K562 (cell line): Measurements from ENCODE around the gene FLCN. TPM values are rescaled to one million over a fixed set of nuclear protein-coding genes. Genes with fewer than 3 reads are reported as not detected.

Source experiments
- ATAC-seq: fragments of 200-7000 bp; cut with Tn5 transposase; 3 replicates; pipeline ENCODE4 v1.9.1; 2020; ENCODE audit warnings: moderate library complexity
- BruUV-seq: library from RNA; stranded (reverse); fragments of 400-500 nt; replicated peaks from 2 replicates; lab custom pipeline; 2021; lab: Mats Ljungman, UMichigan
- CTCF ChIA-PET: fragments of 300-600 bp; formaldehyde crosslinking; extraction: SDS; loops from one replicate; lab custom pipeline; 2021; ENCODE audit warnings: low intra/inter-chr PET ratio; lab: Yijun Ruan, JAX
- POLR2A ChIA-PET: fragments of 300-600, 350-650 bp; sonication (Branson Sonifier 250); formaldehyde crosslinking; extraction: SDS; loops from one replicate; lab custom pipeline; 2021; ENCODE audit warnings: antibody characterized with exemption, inconsistent platforms; lab: Yijun Ruan, JAX
- DNase-seq, 4 experiments: peaks; one replicate each; pipeline versions ENCODE4 v3.0.0 to v3.0.0-alpha.2; 2011 to 2018; ENCODE audit warnings: low spot score in 3 of 4, mixed read lengths in 3 of 4; ENCODE audit errors: extremely low read depth in 1 of 4
- FAIRE-seq: peaks from 2 replicates; lab custom pipeline; 2011; peaks lifted over from hg19 to GRCh38; lab: Jason Lieb, UNC
- H2AFZ ChIP-seq: 2 replicates; pipeline ENCODE4 v1.6.0; 2011; ENCODE audit warnings: low read depth, low read length, control low read depth, inconsistent platforms
- H3K27ac ChIP-seq: fragments of 200-600 bp; 3 replicates; pipeline ENCODE4 v1.8.0; 2011; ENCODE audit warnings: low read depth, mild to moderate bottlenecking, control low read depth, inconsistent platforms, low read length, moderate library complexity, mixed read lengths; ENCODE audit errors: extremely low read depth
- H3K27me3 ChIP-seq, 2 experiments: fragments of 300-600 bp in 1 of 2; 2 replicates in 1 of 2; 3 replicates in 1 of 2; pipeline versions ENCODE4 v1.6.0 to v1.8.0; 2011; ENCODE audit warnings: inconsistent platforms in 2 of 2, low read length in 2 of 2, mild to moderate bottlenecking in 1 of 2, mixed read lengths in 1 of 2, moderate library complexity in 1 of 2; ENCODE audit not compliant: control insufficient read depth in 2 of 2, insufficient read depth in 2 of 2
- H3K36me3 ChIP-seq: fragments of 300-600 bp; 3 replicates; pipeline ENCODE4 v1.8.0; 2011; ENCODE audit warnings: mild to moderate bottlenecking, low read length, inconsistent platforms; ENCODE audit not compliant: control insufficient read depth, insufficient read depth
- H3K4me1 ChIP-seq, 2 experiments: fragments of 200-600 bp in 1 of 2; replicated peaks in 1 of 2; 2 replicates in 1 of 2; 3 replicates in 1 of 2; pipeline versions ENCODE4 v1.5.1 to v1.8.0; 2011; ENCODE audit warnings: inconsistent platforms in 2 of 2, low read length in 2 of 2, mild to moderate bottlenecking in 1 of 2, mixed read lengths in 1 of 2, moderate library complexity in 1 of 2; ENCODE audit not compliant: control insufficient read depth in 2 of 2, insufficient read depth in 2 of 2
- H3K4me2 ChIP-seq: 2 replicates; pipeline ENCODE4 v1.6.1; 2011; ENCODE audit warnings: low read length, control low read depth, inconsistent platforms, mixed read lengths; ENCODE audit not compliant: insufficient read depth
- H3K4me3 ChIP-seq: fragments of 200-600 bp; sonication (generic), shearing (Covaris generic); 2 replicates; pipeline ENCODE4 v1.5.1; 2016; ENCODE audit warnings: control low read depth, inconsistent platforms
- H3K79me2 ChIP-seq: fragments of 200-600 bp; 3 replicates; pipeline ENCODE4 v1.8.0; 2011; ENCODE audit warnings: low read length, inconsistent platforms; ENCODE audit not compliant: control insufficient read depth, insufficient read depth
- H3K9ac ChIP-seq, 2 experiments: 2 replicates each; pipeline versions ENCODE4 v1.6.0 to v1.6.1; 2011; ENCODE audit warnings: low read depth in 2 of 2, low read length in 2 of 2, control low read depth in 1 of 2, inconsistent platforms in 1 of 2, mild to moderate bottlenecking in 1 of 2, mixed read lengths in 1 of 2; ENCODE audit not compliant: insufficient read depth in 1 of 2
- H3K9me1 ChIP-seq: one replicate; pipeline ENCODE4 v1.6.0; 2011; ENCODE audit warnings: inconsistent platforms, mild to moderate bottlenecking, low read length, moderate library complexity; ENCODE audit not compliant: control insufficient read depth, insufficient read depth
- H3K9me3 ChIP-seq: replicated peaks from 2 replicates; pipeline ENCODE4 v1.5.1; 2011; ENCODE audit warnings: low read depth, low read length, inconsistent platforms; ENCODE audit not compliant: control insufficient read depth, insufficient read depth
- H4K20me1 ChIP-seq: replicated peaks from 2 replicates; pipeline ENCODE4 v1.6.1; 2011; ENCODE audit warnings: low read length, inconsistent platforms, mixed read lengths; ENCODE audit not compliant: control insufficient read depth, insufficient read depth
- EP300 ChIP-seq: IDR thresholded peaks from 2 replicates; pipeline ENCODE4 v1.6.1; 2012; ENCODE audit warnings: low read length, improper control_type of control experiment
- MCM2 ChIP-seq: fragments of 450-650 bp; IDR thresholded peaks from 2 replicates; pipeline ENCODE4 v1.6.1; 2017; ENCODE audit warnings: low read depth, mild to moderate bottlenecking
- ZNF239 ChIP-seq: fragments of 250-450 bp; sonication (Bioruptor Pico); IDR thresholded peaks from 2 replicates; pipeline ENCODE4 v1.4.0; 2020; ENCODE audit warnings: mild to moderate bottlenecking
- WGBS: fragments of 100-300 bp; shearing (Covaris generic); methylation state at CpG from one replicate; pipeline ENCODE4 v1.1.6; 2016; ENCODE audit warnings: low coverage, mixed read lengths; ENCODE audit not compliant: insufficient coverage; ENCODE audit errors: missing lambda C conversion rate; 5-methylcytosine and 5-hydroxymethylcytosine counted together
- in situ Hi-C: fragments of 300-500 bp; cut with MboI; formaldehyde crosslinking; loops from 4 replicates; pipeline ENCODE4 v1.15.0; 2018; ENCODE audit warnings: inconsistent platforms, mixed read lengths
- intact Hi-C: fragments of 100-400 bp; cut with micrococcal nuclease; formaldehyde crosslinking; loops from 2 replicates; pipeline ENCODE4 v1.14.2; 2022
- polyA plus RNA-seq, 8 experiments: library from polyadenylated mRNA; depleted of rRNA in 4 of 8; stranded (reverse) in 5 of 8; unstranded in 3 of 8; fragments of >200 nt; fragmentation: Nextera tagmentation in 2 of 8; fragmentation: Illumina TruSeq in 1 of 8; extraction: Ambion mirVana in 2 of 8; extraction: Trizol in 1 of 8; gene quantifications; 2 replicates each; pipeline versions ENCODE4 v1.2.1 to v1.2.3, GENCODE V29; 2011 to 2014; ENCODE audit warnings: inconsistent platforms in 1 of 8, missing spikeins in 1 of 8
- total RNA-seq, 7 experiments: library from RNA; depleted of rRNA in 6 of 7; stranded (reverse); fragments of >200 nt in 6 of 7; fragmentation: Illumina TruSeq in 2 of 7; extraction: Trizol in 2 of 7; gene quantifications; 2 replicates each; pipeline versions ENCODE4 v1.2.1 to v1.2.3, GENCODE V29; 2011 to 2021; ENCODE audit warnings: low replicate concordance in 1 of 7
- TF ChIP-seq, protein P1 (sequence below): fragments of 450-650 bp; formaldehyde crosslinking; IDR thresholded peaks from 2 replicates; pipeline ENCODE4 v1.4.0; 2020; ENCODE audit warnings: mild to moderate bottlenecking
- TF ChIP-seq, protein P2 (sequence below): fragments of 200-800 bp; sonication (Bioruptor generic); IDR thresholded peaks from 2 replicates; pipeline ENCODE4 v1.6.1; 2016; ENCODE audit warnings: missing genetic modification characterization, missing compliant biosample characterization

FLCN gene
- total and polyA plus RNA-seq, 9 of the 15 experiments (the other 6 are each of a cell fraction or from before 2014, with no cell fraction given) = 1.6 to 33.5 (median 10.9) TPM

DNA sequence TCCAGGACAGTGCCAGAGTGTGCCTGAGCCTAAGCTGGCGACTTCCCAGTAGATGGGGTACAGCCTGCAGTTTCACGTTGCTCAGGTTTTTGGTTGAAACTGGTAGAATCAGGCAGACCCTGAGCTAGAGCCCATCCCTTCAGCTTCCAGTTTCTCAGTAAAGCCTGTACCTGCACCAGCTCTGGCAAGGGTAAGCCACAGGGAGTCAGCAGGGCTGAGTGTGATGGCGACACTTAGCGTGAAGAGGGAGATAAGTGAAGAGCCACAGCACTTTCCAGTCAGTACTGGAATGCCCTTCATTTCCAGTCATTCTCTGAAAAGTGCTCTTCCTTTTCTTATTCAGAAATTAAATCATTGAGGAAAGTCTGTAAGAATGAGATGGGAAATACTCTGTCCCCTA, 53.2 kb downstream of the FLCN start:
- ChIA-PET CTCF (no interaction called here), POLR2A (interaction anchor here (0.9 kb wide), 1 partner anchor 16 kb away, joined by 3 read pairs; no protein-coding TSS in a partner anchor)
- no peaks in the 10 kb centered on the region for H3K79me2 ChIP-seq
- no peaks in the 10 kb centered on the region for H3K9me1 ChIP-seq
- no peak overlapping the region for H3K27ac ChIP-seq
- no peaks in the 10 kb centered on the region; a peak in 1 of 5 replicates for H3K4me1 ChIP-seq
- no peaks in the 10 kb centered on the region for H4K20me1 ChIP-seq
- ATAC-seq (no peak), DNase-seq (no peak), FAIRE-seq (no peak)
- no peak for TF ChIP-seq ZNF239 (CRISPR knock-in tag)
- TF ChIP-seq, protein P1, sequence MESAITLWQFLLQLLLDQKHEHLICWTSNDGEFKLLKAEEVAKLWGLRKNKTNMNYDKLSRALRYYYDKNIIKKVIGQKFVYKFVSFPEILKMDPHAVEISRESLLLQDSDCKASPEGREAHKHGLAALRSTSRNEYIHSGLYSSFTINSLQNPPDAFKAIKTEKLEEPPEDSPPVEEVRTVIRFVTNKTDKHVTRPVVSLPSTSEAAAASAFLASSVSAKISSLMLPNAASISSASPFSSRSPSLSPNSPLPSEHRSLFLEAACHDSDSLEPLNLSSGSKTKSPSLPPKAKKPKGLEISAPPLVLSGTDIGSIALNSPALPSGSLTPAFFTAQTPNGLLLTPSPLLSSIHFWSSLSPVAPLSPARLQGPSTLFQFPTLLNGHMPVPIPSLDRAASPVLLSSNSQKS (CRISPR knock-in tag) = no peak
- TF ChIP-seq, protein P2, sequence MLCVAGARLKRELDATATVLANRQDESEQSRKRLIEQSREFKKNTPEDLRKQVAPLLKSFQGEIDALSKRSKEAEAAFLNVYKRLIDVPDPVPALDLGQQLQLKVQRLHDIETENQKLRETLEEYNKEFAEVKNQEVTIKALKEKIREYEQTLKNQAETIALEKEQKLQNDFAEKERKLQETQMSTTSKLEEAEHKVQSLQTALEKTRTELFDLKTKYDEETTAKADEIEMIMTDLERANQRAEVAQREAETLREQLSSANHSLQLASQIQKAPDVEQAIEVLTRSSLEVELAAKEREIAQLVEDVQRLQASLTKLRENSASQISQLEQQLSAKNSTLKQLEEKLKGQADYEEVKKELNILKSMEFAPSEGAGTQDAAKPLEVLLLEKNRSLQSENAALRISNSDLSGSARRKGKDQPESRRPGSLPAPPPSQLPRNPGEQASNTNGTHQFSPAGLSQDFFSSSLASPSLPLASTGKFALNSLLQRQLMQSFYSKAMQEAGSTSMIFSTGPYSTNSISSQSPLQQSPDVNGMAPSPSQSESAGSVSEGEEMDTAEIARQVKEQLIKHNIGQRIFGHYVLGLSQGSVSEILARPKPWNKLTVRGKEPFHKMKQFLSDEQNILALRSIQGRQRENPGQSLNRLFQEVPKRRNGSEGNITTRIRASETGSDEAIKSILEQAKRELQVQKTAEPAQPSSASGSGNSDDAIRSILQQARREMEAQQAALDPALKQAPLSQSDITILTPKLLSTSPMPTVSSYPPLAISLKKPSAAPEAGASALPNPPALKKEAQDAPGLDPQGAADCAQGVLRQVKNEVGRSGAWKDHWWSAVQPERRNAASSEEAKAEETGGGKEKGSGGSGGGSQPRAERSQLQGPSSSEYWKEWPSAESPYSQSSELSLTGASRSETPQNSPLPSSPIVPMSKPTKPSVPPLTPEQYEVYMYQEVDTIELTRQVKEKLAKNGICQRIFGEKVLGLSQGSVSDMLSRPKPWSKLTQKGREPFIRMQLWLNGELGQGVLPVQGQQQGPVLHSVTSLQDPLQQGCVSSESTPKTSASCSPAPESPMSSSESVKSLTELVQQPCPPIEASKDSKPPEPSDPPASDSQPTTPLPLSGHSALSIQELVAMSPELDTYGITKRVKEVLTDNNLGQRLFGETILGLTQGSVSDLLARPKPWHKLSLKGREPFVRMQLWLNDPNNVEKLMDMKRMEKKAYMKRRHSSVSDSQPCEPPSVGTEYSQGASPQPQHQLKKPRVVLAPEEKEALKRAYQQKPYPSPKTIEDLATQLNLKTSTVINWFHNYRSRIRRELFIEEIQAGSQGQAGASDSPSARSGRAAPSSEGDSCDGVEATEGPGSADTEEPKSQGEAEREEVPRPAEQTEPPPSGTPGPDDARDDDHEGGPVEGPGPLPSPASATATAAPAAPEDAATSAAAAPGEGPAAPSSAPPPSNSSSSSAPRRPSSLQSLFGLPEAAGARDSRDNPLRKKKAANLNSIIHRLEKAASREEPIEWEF (CRISPR knock-in tag) = no peak
- no peak for TF ChIP-seq MCM2
- no peak for TF ChIP-seq EP300
- H3K27me3 ChIP-seq = no peaks in the 10 kb centered on the region
- BruUV-seq = no TSS peak
- H3K36me3 ChIP-seq = peaks cover 29% of the 10 kb centered on the region; the same call in 2 of the 3 replicates
- intact Hi-C loops (no loop called here), in situ Hi-C loops (no loop called here)
- H3K4me2 ChIP-seq = no peak overlapping the region
- H3K4me3 ChIP-seq = no peak overlapping the region
- H2AFZ ChIP-seq = no peak overlapping the region
- WGBS = 85% methylated on average over 4 of the region's 4 CpGs
- no peak overlapping the region for H3K9ac ChIP-seq
- no peaks in the 10 kb centered on the region for H3K9me3 ChIP-seq
